Ovary (tissue), 9 donors: ENCODE data around the gene SCG5. TPM values are rescaled to one million over a fixed set of nuclear protein-coding genes. Genes with fewer than 3 reads are reported as not detected.

ENCODE experiments used
- DNase-seq, 5 donors: peaks; one replicate each; pipeline ENCODE4 v3.0.0-alpha.2; 2019 to 2020
- H3K27ac ChIP-seq, 2 donors: fragments of 200-600 bp; one replicate each; pipeline versions ENCODE4 v1.5.1 to v1.8.0; 2019 to 2022
- H3K27me3 ChIP-seq: fragments of 200-600 bp; one replicate; pipeline ENCODE4 v1.8.0; 2022
- H3K36me3 ChIP-seq: fragments of 200-600 bp; sonication (generic); one replicate; pipeline ENCODE4 v1.5.1; 2019
- H3K4me1 ChIP-seq: one replicate; pipeline ENCODE4 v1.8.1; 2013; ENCODE audit warnings: mild to moderate bottlenecking, moderate library complexity; ENCODE audit not compliant: insufficient read depth
- H3K4me3 ChIP-seq: fragments of 200-600 bp; sonication (generic); one replicate; pipeline ENCODE4 v1.5.1; 2017
- H3K9me3 ChIP-seq, 2 donors: fragments of 200-600 bp in 1 of 2; sonication (generic) in 1 of 2; one replicate each; pipeline versions ENCODE4 v1.5.1 to v1.8.1; 2013 to 2019; ENCODE audit warnings: mild to moderate bottlenecking in 1 of 2, moderate library complexity in 1 of 2
- CTCF ChIP-seq, 3 donors: fragments of 450-650 bp in 2 of 3; fragments of 200-600 bp in 1 of 3; IDR thresholded peaks; one replicate each; pipeline versions ENCODE4 v1.5.1 to v1.8.0; 2016 to 2022; ENCODE audit warnings: antibody characterized with exemption in 3 of 3, mild to moderate bottlenecking in 1 of 3
- EP300 ChIP-seq: sonication (generic); formaldehyde crosslinking; IDR thresholded peaks from one replicate; pipeline ENCODE4 v1.6.1; 2017; ENCODE audit warnings: antibody characterized with exemption
- POLR2A ChIP-seq: fragments of 450-650 bp; IDR thresholded peaks from one replicate; pipeline ENCODE4 v1.6.1; 2017; ENCODE audit warnings: antibody characterized with exemption, mild to moderate bottlenecking, moderate library complexity
- WGBS, 3 donors: extraction: QIAGEN DNeasy Blood & Tissue Kit in 1 of 3; methylation state at CpG; one replicate each; pipeline versions ENCODE4 v1.1.5 to v1.1.7; 2013 to 2017; 5-methylcytosine and 5-hydroxymethylcytosine counted together
- intact Hi-C, 4 donors: fragments of 100-400 bp; cut with DNase I; formaldehyde crosslinking; loops; one replicate each; pipeline versions ENCODE4 v1.11.0 to v1.15.1; 2022 to 2023
- polyA plus RNA-seq, 2 donors: library from polyadenylated mRNA; stranded (reverse); fragments of 200-250 nt in 1 of 2; fragments of 350-450 nt in 1 of 2; fragmentation: Illumina TruSeq in 1 of 2; extraction: RNeasy Lipid Tissue Mini Kit (QIAGEN cat#74804) in 1 of 2; gene quantifications; one replicate each; pipeline ENCODE4 v1.2.3, GENCODE V29; 2013 to 2014
- small RNA-seq: library from RNA; depleted of rRNA; stranded (forward); fragments of <200 nt; gene quantifications from one replicate; pipeline ENCODE3, GENCODE V24; 2016
- total RNA-seq, 7 donors: library from RNA; depleted of rRNA in 2 of 7; stranded (reverse); fragments of >200 nt in 2 of 7; fragmentation: NEBNext Ultra II Directional in 3 of 7; extraction: Animal tissue kit (Norgen Biotek cat#: 25700) in 3 of 7; gene quantifications; one replicate each; pipeline versions ENCODE4 v1.1.0 to v1.2.4, GENCODE V29; 2016 to 2023
- donor health status: DM: no; HTN: no; CAD: no; lungs with moderate emphysema.
- donor health status: DM: no; HTN: no; CAD: no.
- donor health status: Bipolar disorder and iron deficiency.
- donor health status: DM: yes; HTN: yes; CAD: no.
- donor health status: DM: no; HTN: no; CAD: no.
- donor health status: DM: yes; HTN: yes; CAD: no.

SCG5 gene
- total and polyA plus RNA-seq, 9 donors = 0.63 to 34.1 (median 3.7) TPM; not detected in 1

GRCh38 chr15:32739522-32740063 lies 98.1 kb downstream of the SCG5 start:
- WGBS, 3 donors = 68 to 87% (median 79%) methylated on average over 1 of the region's 1 CpG
- no peak overlapping the region for H3K4me3 ChIP-seq
- H3K27me3 ChIP-seq = no peaks in the 10 kb centered on the region
- no peak for TF ChIP-seq POLR2A
- TF ChIP-seq EP300 = no peak
- no peaks in the 10 kb centered on the region for H3K36me3 ChIP-seq
- H3K9me3 ChIP-seq = no peaks in the 10 kb centered on the region
- no peaks in the 10 kb centered on the region for H3K4me1 ChIP-seq
- no peak for DNase-seq
- no peak overlapping the region for H3K27ac ChIP-seq
- intact Hi-C loops = no loop called here

- no peaks in the 10 kb centered on the region for H3K36me3 ChIP-seq
- no peaks in the 10 kb centered on the region for H3K27me3 ChIP-seq
- no peaks in the 10 kb centered on the region for H3K9me3 ChIP-seq
- intact Hi-C loops = no loop called here
- WGBS, 3 donors = 38 to 57% (median 45%) methylated on average over 5 of the region's 5 CpGs
- no peak overlapping the region for H3K27ac ChIP-seq
- no peaks in the 10 kb centered on the region for H3K4me1 ChIP-seq
- no peak overlapping the region for H3K4me3 ChIP-seq
- TF ChIP-seq POLR2A = no peak
- TF ChIP-seq CTCF (IDR thresholded peaks at IDR 0.05) = no peak
- no peak for TF ChIP-seq EP300
- no peak for DNase-seq
Observed at GRCh38 chr15:32743411-32744140, 102.1 kb downstream of the SCG5 start.

- no peak for DNase-seq
- H3K4me1 ChIP-seq = no peaks in the 10 kb centered on the region
- WGBS, 3 donors = 86 to 91% (median 89%) methylated on average over 4 of the region's 4 CpGs
Observed at GRCh38 chr15:32746116-32746857, 104.8 kb downstream of the SCG5 start.

More at GRCh38 chr15:32746116-32746857, 104.8 kb downstream of the SCG5 start:
- no peak for TF ChIP-seq EP300
- no peak for TF ChIP-seq POLR2A
- TF ChIP-seq CTCF (IDR thresholded peaks at IDR 0.05) = no peak
- H3K27ac ChIP-seq = no peak overlapping the region
- no peaks in the 10 kb centered on the region for H3K36me3 ChIP-seq
- intact Hi-C loops = no loop called here
- no peak overlapping the region for H3K4me3 ChIP-seq
- no peaks in the 10 kb centered on the region for H3K27me3 ChIP-seq
- no peaks in the 10 kb centered on the region for H3K9me3 ChIP-seq

Small RNAs within 50 kb of the gene (small RNA-seq; reads per million reads assigned to genes)
- gene RN7SL286P = not detected

Other genes with a start within 250 kb of the SCG5 start
- gene GOLGA8K, start 238.4 kb upstream of the SCG5 start, total RNA-seq = 1 to 10 TPM in 1 of 7 donors, under 1 TPM in 5, not detected in 1; 0.11 to 1.8 (median 0.75) TPM
- under 1 TPM; 0.12 to 0.60 TPM for gene GOLGA8K, start 238.4 kb upstream of the SCG5 start, polyA plus RNA-seq
- 1 to 10 TPM in 6 of 7 donors, not detected in 1; 1.1 to 3.1 (median 1.5) TPM for gene GOLGA8O, start 186.1 kb upstream of the SCG5 start, total RNA-seq
- 1 to 10 TPM in 1 of 2 donors, under 1 TPM in 1; 0.58 to 7.7 TPM for gene GOLGA8O, start 186.1 kb upstream of the SCG5 start, polyA plus RNA-seq
- gene GOLGA8N, start 48.3 kb upstream of the SCG5 start, total RNA-seq = 10 to 100 TPM in 5 of 7 donors, 1 to 10 TPM in 2; 7.3 to 15.7 (median 11.7) TPM
- 1 to 10 TPM; 7.2 to 9.2 TPM for gene GOLGA8N, start 48.3 kb upstream of the SCG5 start, polyA plus RNA-seq
- 1 to 10 TPM in 5 of 7 donors, under 1 TPM in 2; 0.48 to 3.1 (median 1.1) TPM for gene ARHGAP11A, start 26.2 kb upstream of the SCG5 start, total RNA-seq
- gene ARHGAP11A, start 26.2 kb upstream of the SCG5 start, polyA plus RNA-seq = 1 to 10 TPM in 1 of 2 donors, under 1 TPM in 1; 0.84 to 1.7 TPM
- gene GREM1, start 76.3 kb downstream of the SCG5 start, total RNA-seq = 1 to 10 TPM in 1 of 7 donors, under 1 TPM in 3, not detected in 3; 0.11 to 1.6 (median 0.21) TPM
- gene GREM1, start 76.3 kb downstream of the SCG5 start, polyA plus RNA-seq = 10 to 100 TPM in 1 of 2 donors, under 1 TPM in 1; 0.69 to 10.9 TPM